NT2/D1 (cell line): Measurements from ENCODE around the gene ARG1.

Experiments used
- YY1 ChIP-seq: IDR thresholded peaks from 2 replicates; pipeline ENCODE4 v1.6.1; 2011; ENCODE audit not compliant: insufficient read length, insufficient read depth
- ZNF274 ChIP-seq: IDR thresholded peaks from 2 replicates; pipeline ENCODE4 v1.6.1; 2011; ENCODE audit warnings: mild to moderate bottlenecking, low read depth, low read length

DNA sequence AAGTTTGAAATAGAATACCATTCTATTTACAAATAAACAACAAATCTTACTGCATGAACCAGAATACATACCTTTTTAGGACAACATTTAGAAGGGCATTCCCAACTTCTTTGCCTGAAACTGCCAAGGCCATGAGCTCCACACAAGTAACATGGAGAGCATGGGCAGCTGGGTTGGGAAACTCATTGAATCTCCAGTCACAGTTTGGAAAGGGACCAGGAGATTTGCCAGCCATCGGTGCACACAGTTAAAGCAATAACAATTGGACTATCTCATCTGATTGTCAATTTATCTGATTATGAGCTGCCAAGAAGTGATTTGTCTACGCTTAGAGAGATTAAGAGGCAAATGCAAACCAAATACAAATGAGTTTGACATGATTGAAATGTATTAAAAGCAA lies 19.9 kb downstream of the ARG1 start:
- TF ChIP-seq YY1 (no peak), ZNF274 (no peak)
